OCI-LY7 (cell line): Measurements from ENCODE around the gene PCA3.

Source experiments
- EZH2phosphoT487 ChIP-seq: fragments of 200-600 bp; sonication (generic); IDR thresholded peaks from 2 replicates; pipeline ENCODE4 v1.6.1; 2018; ENCODE audit warnings: low read depth, borderline replicate concordance, mild to moderate bottlenecking, mixed run types, antibody characterized with exemption, low read length, moderate library complexity, mixed read lengths
- TF ChIP-seq, protein P1 (sequence below): fragments of 200-600 bp; sonication (generic); conservative IDR thresholded peaks from 2 replicates; pipeline ENCODE4 v1.5.1; 2014; ENCODE audit warnings: mild to moderate bottlenecking, antibody characterized with exemption, low read length, moderate library complexity, mixed read lengths

- TF ChIP-seq, protein P1, sequence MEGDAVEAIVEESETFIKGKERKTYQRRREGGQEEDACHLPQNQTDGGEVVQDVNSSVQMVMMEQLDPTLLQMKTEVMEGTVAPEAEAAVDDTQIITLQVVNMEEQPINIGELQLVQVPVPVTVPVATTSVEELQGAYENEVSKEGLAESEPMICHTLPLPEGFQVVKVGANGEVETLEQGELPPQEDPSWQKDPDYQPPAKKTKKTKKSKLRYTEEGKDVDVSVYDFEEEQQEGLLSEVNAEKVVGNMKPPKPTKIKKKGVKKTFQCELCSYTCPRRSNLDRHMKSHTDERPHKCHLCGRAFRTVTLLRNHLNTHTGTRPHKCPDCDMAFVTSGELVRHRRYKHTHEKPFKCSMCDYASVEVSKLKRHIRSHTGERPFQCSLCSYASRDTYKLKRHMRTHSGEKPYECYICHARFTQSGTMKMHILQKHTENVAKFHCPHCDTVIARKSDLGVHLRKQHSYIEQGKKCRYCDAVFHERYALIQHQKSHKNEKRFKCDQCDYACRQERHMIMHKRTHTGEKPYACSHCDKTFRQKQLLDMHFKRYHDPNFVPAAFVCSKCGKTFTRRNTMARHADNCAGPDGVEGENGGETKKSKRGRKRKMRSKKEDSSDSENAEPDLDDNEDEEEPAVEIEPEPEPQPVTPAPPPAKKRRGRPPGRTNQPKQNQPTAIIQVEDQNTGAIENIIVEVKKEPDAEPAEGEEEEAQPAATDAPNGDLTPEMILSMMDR, result no peak
- no peak for TF ChIP-seq EZH2phosphoT487
These were observed 64.2 kb downstream of the PCA3 start for GRCh38 chr9:76828447-76828846.
